ENCODE measurements around the gene RHOH. TPM values are rescaled to one million over a fixed set of nuclear protein-coding genes. Genes with fewer than 3 reads are reported as not detected.
A peak's percentile ranks its signal among the peaks of the same experiment; 100 is the strongest.

RHOH gene
- total RNA-seq, 1 experiment from 2014 or later: not detected

DNA sequence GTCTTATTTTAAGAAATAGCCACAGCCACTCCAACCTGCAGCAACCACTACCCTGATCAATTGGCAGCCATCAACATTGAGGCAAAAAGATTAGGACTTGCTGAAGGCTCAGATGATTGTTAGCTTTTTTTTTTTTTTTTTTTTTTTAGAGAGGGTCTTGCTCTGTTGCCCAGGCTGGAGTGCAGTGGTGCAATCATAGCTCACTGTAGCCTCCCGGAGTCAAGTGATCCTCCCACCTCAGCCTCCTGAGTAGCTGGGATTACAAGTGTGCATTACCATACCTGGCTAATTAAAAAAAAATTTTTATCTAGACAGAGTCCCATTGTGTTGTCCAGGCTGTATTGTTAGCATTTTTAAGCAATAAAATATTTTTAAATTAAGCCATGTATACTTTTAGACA, 26.5 kb downstream of the RHOH start:
- H3K4me3 ChIP-seq: no peak overlapping the region
- no peaks in the 10 kb centered on the region for H3K36me3 ChIP-seq
- H3K27me3 ChIP-seq (replicated peaks): no peaks in the 10 kb centered on the region
- no peaks in the 10 kb centered on the region for H3K4me1 ChIP-seq (replicated peaks)
- DNase-seq (ENCODE audit: low read depth in 1 of 2, low spot score in 2 of 2): no peak
- no peak overlapping the region for H3K27ac ChIP-seq
- no peaks in the 10 kb centered on the region for H3K9me3 ChIP-seq (replicated peaks)

DNA sequence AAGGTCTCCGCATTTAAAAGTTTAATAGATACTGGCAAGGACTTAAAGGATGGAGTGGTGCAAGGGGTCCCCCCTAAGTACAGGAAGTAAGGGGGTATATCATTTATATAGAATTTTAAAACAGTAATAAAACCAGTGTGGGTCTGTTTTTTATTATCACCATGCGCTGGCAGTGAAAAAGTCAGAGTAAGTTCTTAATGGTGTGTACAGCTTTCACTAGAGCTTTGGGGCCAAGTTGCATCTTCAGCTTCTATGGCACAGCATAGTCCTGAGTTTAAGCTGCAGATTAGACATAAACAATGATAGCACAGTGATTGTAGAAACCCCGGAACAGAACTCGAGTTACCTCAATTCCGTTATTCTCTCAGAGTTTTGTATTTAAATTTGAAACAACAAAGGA, 27.6 kb downstream of the RHOH start:
- no peaks in the 10 kb centered on the region for H3K9me3 ChIP-seq (replicated peaks)
- no peaks in the 10 kb centered on the region for H3K27me3 ChIP-seq (replicated peaks)
- H3K4me3 ChIP-seq: no peak overlapping the region
- DNase-seq (ENCODE audit: low read depth in 1 of 2, low spot score in 2 of 2): no peak
- no peaks in the 10 kb centered on the region for H3K36me3 ChIP-seq
- H3K27ac ChIP-seq: no peak overlapping the region
- H3K4me1 ChIP-seq (replicated peaks): no peaks in the 10 kb centered on the region

DNA sequence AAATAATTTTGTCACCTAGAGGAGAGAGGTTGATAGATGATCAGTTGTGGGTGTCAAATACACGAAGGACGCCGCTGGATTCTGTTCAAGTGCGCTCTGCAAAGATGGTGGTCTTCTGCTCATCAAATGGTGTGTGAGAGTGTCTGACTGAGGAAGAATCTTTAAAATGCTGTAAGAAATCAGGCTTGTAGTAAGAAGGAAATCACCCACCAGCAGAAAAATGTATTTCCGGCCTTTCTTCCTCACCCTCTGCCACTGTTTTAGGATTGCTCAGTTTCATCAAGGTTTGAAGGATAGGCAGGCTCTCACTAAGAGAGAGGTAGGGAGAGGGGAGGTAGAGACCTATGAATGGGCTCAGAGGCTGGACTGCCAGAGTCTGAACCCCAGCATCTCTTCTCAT, 28.7 kb downstream of the RHOH start:
- Histone ChIP-seq H3K36me3 (no peaks in the 10 kb centered on the region), H3K4me3 (no peak overlapping the region), H3K9me3 (replicated peaks) (no peaks in the 10 kb centered on the region), H3K4me1 (replicated peaks) (no peaks in the 10 kb centered on the region), H3K27ac (no peak overlapping the region), H3K27me3 (replicated peaks) (no peaks in the 10 kb centered on the region)
- no peak for DNase-seq (ENCODE audit: low read depth in 1 of 2, low spot score in 2 of 2)

DNA sequence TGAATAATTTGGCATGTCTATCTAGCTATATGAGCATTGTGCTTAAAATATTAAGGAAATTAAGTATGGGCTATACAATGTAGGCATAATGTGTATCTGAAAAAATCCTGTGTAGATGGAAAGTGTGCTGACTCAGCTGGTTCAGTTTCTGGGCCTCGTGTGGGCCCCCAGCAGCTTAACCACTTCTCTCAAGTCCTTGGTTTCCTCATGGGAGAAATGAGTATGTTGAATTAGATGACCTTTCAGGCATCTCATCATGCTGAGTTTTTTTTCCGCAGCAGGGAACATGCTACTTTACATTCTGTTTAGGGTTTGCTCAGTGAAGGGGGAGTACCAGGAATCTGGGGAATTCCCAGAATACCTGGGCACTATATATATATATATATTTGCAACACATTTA, 30.5 kb downstream of the RHOH start:
- no peaks in the 10 kb centered on the region for H3K4me1 ChIP-seq (replicated peaks)
- H3K27ac ChIP-seq: no peak overlapping the region
- no peak for DNase-seq (ENCODE audit: low read depth in 1 of 2, low spot score in 2 of 2)
- no peaks in the 10 kb centered on the region for H3K27me3 ChIP-seq (replicated peaks)
- H3K4me3 ChIP-seq: no peak overlapping the region
- no peaks in the 10 kb centered on the region for H3K9me3 ChIP-seq (replicated peaks)
- H3K36me3 ChIP-seq: no peaks in the 10 kb centered on the region

DNA sequence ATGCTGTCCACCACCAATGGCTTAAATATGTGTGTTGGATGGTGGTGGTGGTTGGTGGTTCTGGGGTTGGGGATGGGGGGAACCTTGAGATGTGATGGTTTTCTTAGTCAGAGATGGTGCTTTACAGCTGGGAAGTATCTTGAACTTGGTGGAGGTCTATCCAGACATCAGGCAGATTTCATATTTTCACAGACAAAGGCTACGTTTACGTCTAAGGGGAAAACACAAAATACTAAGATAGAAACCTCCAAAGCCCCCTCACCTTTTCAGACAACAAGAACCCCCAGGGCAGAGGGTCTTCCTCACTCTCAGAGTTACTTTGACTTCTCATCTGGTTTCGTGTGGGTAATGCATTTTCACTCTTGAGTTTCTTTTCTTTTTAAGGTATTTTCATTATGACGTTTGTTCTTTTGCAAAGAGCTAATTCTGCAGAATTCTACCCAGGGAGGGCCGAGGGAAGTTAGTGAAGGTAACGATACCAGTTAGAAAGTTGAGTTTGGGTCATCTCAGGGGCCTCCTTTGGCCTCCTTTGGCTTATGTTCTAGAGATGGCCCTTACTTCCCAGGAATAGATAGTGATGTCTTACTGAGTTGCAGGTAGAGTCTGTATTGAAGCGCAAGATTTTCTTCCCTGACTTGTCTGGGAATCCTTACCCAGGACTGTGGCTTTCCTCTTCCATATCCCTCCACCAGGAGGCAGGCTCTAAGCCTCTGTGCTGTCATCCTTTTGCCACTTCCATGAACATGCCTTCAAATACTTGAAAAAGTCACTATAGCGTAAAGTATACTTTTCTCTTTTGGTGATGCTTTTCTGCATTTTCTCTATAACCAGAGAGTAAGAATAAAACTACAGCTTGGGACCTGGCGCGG, 31.9 kb downstream of the RHOH start:
- H3K9me3 ChIP-seq (replicated peaks): no peaks in the 10 kb centered on the region
- no peaks in the 10 kb centered on the region for H3K36me3 ChIP-seq
- no peaks in the 10 kb centered on the region for H3K4me1 ChIP-seq (replicated peaks)
- H3K27ac ChIP-seq: no peak overlapping the region
- H3K4me3 ChIP-seq: no peak overlapping the region
- H3K27me3 ChIP-seq (replicated peaks): no peaks in the 10 kb centered on the region
- DNase-seq (ENCODE audit: low read depth in 1 of 2, low spot score in 2 of 2): no peak

DNA sequence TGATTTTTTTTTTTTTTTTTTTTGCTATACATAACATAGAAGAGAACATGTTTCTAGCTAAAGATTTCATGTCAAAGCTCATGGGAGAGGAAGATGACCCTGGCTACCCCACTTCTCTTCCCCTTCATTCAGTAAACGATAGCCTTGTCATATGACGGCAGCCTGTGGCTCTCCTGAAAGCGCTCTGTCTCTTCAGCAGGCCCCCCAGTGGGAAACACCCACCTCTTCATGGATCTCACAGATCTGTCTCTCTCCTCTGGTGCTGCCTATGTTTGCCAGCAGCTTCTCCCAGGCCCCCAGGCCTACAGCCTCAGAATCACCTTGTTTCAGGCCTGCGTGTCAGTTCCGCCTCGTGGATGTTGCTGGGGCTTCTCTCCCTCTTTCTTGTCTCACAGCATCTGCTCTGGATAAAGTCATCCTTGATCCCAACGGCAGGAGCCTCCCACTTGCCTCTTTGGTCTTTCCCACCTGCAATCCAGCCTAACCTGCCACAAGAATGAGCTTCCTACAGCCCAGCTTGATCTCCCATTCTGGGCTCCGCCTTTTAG, 34.6 kb downstream of the RHOH start:
- H3K36me3 ChIP-seq: no peaks in the 10 kb centered on the region
- no peaks in the 10 kb centered on the region for H3K27me3 ChIP-seq (replicated peaks)
- H3K4me3 ChIP-seq: no peak overlapping the region
- H3K4me1 ChIP-seq (replicated peaks): no peaks in the 10 kb centered on the region
- H3K27ac ChIP-seq: no peak overlapping the region
- no peak for DNase-seq (ENCODE audit: low read depth in 1 of 2, low spot score in 2 of 2)
- no peaks in the 10 kb centered on the region for H3K9me3 ChIP-seq (replicated peaks)

DNA sequence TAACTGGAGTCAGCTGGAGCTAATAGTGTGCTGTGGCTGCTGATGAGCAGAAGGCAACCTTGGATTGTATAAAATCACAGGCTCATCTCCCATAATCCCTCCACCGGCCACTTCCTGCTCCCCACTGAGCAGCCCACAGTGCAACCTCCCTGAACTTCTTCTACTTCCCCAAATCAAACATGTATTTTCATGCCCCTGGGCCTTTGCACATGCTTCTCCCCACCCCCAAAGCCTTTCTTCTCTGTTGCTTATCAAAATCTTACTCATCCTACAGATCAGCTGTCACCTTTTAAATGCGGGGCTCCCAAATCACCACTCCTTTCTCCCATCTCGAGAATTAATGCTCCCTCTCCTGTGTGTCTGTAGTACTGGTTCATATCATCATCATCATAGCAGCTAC, 35.8 kb downstream of the RHOH start:
- no peaks in the 10 kb centered on the region for H3K36me3 ChIP-seq
- no peak overlapping the region for H3K27ac ChIP-seq
- no peaks in the 10 kb centered on the region for H3K4me1 ChIP-seq (replicated peaks)
- no peak for DNase-seq (ENCODE audit: low read depth in 1 of 2, low spot score in 2 of 2)
- H3K27me3 ChIP-seq (replicated peaks): no peaks in the 10 kb centered on the region
- H3K4me3 ChIP-seq: no peak overlapping the region
- H3K9me3 ChIP-seq (replicated peaks): no peaks in the 10 kb centered on the region

DNA sequence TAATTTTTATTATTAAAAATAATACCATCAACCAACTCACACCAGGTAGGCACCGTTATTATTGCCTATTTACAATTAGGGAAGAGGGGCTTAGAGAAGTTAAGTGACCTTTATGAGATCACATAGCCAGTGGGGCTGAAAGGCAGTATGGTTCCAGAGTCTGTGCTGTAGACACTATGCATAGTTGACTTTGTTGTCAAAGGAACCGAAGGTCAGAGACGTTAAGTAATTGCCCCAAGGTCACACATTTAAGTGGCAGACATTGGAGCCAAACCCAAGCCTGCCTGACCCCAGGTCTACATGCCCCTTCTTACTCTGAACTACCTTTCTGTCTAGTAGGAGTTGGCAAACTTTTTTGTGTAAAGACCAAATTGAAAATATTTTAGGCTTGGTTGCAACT, 36.4 kb downstream of the RHOH start:
- Histone ChIP-seq H3K4me1 (replicated peaks) (no peaks in the 10 kb centered on the region), H3K36me3 (no peaks in the 10 kb centered on the region), H3K4me3 (no peak overlapping the region), H3K27ac (no peak overlapping the region), H3K27me3 (replicated peaks) (no peaks in the 10 kb centered on the region), H3K9me3 (replicated peaks) (no peaks in the 10 kb centered on the region)
- DNase-seq (ENCODE audit: low read depth in 1 of 2, low spot score in 2 of 2): no peak

DNA sequence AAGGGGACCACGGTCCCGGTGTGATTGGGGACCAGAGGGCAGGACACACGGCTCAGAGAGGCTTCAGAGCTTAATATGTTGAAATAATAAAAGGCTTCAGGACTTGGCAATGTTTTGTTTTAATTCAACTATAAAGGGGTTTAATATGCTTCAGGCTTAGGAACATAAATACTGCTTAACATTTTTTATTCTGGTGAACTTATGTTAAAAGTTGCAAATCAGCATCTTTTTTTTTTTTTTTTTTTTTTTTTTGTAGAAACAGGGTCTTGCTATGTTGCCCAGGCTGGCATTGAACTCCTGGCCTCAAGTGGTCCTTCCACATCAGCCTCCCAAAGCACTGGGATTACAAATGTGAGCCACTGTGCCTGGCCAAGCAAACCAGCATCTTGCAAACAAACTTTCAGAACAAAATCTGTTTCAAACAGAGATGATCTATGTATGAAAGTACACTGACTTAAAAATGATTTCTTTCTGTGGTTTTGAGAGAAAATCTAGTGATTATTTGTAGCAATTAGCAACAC, 37.7 kb downstream of the RHOH start:
- Histone ChIP-seq H3K9me3 (replicated peaks) (no peaks in the 10 kb centered on the region), H3K27me3 (replicated peaks) (no peaks in the 10 kb centered on the region), H3K36me3 (no peaks in the 10 kb centered on the region), H3K27ac (no peak overlapping the region), H3K4me1 (replicated peaks) (no peaks in the 10 kb centered on the region), H3K4me3 (no peak overlapping the region)
- no peak for DNase-seq (ENCODE audit: low read depth in 1 of 2, low spot score in 2 of 2)

DNA sequence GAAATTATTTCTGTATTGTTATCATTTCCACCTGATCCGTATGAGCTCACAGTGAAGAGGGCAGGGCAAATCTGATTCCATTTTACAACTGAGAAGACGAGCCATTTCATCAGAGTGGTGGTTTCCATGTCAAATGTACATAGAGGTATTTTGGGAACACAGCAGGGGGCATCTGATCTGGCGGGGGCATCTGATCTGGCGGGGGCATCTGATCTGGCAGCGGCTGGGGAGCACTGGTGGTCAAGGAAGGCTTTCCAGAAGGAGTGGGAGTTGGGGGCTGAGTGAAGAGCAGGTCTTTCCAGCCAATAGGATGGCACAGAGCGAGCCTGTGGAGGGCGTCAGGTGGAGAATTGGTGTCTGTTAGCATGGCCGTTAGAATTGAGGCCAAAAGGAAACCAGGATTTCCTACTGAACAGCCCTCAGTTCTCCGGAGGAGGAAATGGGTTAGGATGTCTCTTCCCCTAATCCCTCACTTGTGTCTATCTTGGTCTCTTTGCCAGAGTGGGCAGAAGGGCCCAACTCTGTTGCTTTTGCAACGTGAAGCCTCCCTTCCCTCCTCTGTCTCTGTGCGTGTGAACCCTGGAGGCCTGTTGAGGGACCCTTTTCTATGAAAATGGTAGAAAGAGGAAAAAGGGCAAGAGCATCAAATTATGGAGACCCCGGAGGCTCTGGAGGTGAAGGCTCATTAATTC, 41.3 kb downstream of the RHOH start:
- H3K4me1 ChIP-seq (replicated peaks): no peaks in the 10 kb centered on the region

DNA sequence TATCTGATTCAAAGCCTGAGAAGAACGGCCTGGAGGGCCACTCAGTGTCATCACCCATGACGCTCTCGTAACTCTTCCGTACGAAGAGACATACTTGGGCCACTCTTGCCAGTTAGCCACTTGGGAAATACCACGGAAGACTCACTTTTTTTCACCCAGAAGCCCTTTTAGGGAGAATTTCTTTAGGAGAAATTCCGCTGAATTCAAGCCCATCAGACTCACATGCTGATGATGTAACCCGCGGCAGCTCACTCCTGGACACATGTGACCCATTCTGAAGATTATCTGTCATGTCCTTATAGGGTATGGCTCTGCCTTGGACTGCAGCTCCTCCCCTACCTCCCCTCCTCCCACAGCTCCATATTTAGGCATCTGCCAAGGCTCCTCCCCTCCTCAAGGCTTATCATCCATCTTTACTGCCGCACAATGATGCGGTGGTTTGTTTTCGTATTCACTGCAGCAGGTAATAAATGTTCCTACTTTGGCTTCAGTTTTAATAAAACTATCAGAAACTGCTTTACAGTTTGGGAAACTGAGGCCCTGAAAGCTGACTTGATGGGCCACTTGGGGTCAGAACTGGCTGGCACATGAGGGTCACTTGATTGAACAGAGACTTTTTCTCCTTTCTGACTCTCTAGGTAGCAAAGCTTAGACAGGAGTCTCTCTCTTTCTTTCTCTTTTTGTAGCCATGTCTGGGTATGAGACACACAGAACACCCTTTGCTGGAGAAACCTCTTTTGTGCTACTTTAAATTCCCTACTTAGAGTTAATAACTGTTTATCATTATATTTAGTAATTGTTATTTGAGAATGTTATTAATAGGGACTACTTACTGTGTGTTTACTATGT, 42.1 kb downstream of the RHOH start:
- Histone ChIP-seq H3K9me3 (replicated peaks) (no peaks in the 10 kb centered on the region), H3K27ac (no peak overlapping the region), H3K36me3 (no peaks in the 10 kb centered on the region), H3K4me3 (no peak overlapping the region), H3K27me3 (replicated peaks) (no peaks in the 10 kb centered on the region), H3K4me1 (replicated peaks) (no peaks in the 10 kb centered on the region)
- no peak for DNase-seq (ENCODE audit: low read depth in 1 of 2, low spot score in 2 of 2)

More for the DNA sequence above, 41.3 kb downstream of the RHOH start:
- no peak for DNase-seq (ENCODE audit: low read depth in 1 of 2, low spot score in 2 of 2)
- Histone ChIP-seq H3K36me3 (no peaks in the 10 kb centered on the region), H3K4me3 (no peak overlapping the region), H3K9me3 (replicated peaks) (no peaks in the 10 kb centered on the region), H3K27ac (no peak overlapping the region), H3K27me3 (replicated peaks) (no peaks in the 10 kb centered on the region)

DNA sequence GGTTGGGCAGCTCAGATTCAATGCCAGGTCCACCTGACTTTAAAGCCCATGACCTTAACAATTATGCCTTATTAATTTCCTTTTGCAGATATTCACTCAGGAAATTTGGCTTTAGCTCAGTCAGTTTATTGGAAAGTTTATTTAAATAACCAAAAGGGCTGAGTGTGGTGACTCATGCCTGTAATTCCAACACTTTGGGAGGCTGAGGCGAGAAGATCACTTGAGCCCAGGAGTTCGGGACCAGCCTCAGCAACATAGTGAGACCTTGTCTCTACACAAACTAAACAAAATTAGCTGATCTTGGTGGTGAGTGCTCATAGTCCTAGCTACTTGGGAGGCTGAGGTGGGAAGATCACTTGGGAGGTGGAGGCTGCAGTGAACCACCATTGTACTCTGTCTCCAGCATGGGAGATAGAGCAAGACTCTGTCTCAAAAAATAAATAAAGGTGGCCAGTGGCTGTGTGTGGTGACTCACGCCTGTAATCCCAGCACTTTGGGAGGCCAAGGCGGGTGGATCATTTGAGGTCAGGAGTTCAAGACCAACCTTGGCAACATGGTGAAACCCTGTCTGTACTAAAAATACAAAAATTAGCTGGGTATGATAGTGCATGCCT, 43.3 kb downstream of the RHOH start:
- no peaks in the 10 kb centered on the region for H3K4me1 ChIP-seq (replicated peaks)
- no peak overlapping the region for H3K4me3 ChIP-seq
- H3K27me3 ChIP-seq (replicated peaks): no peaks in the 10 kb centered on the region
- H3K36me3 ChIP-seq: no peaks in the 10 kb centered on the region
- no peak overlapping the region for H3K27ac ChIP-seq
- no peaks in the 10 kb centered on the region for H3K9me3 ChIP-seq (replicated peaks)
- DNase-seq (ENCODE audit: low read depth in 1 of 2, low spot score in 2 of 2): peak in 1 of 2 experiments; percentile 10

DNA sequence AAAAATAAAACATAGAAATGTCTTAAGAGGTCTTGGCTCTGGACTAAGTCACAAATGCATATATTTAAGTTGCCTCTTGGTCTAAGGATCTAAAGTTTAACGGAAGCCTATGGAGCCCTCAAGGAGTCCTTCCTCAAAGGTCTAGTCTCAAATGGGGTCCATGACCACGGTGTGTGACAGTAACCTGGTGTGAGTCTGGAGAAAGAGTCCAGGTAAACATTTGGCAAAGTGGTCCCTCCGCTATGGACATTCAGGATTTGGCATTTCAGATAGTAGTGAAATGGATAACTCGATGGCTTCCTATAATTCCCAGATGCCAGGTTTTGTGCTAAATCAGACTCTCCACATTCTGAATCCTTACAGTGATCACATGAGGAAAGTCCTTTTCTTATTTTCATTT, 44.2 kb downstream of the RHOH start:
- H3K4me1 ChIP-seq (replicated peaks): no peaks in the 10 kb centered on the region
- H3K27me3 ChIP-seq (replicated peaks): no peaks in the 10 kb centered on the region
- DNase-seq (ENCODE audit: low read depth in 1 of 2, low spot score in 2 of 2): no peak
- no peak overlapping the region for H3K27ac ChIP-seq
- no peaks in the 10 kb centered on the region for H3K9me3 ChIP-seq (replicated peaks)
- H3K4me3 ChIP-seq: no peak overlapping the region
- H3K36me3 ChIP-seq: no peaks in the 10 kb centered on the region

Measured in SJSA1 (cell line).